Activated naive CD4-positive, alpha-beta T cell treated with anti-CD3 and anti-CD28 coated beads, Interleukin-2, amount 50 U/mL, for 24 hours (primary cell): ENCODE results near the gene SORL1.
A peak's percentile ranks its signal among the peaks of the same experiment; 100 is the strongest.
"Not testable (repeated sequence)": the region's sequence is repeated elsewhere in the genome, so short reads cannot be mapped to it uniquely, and the experiment has no call there.

Experiments
- H3K27ac Mint-ChIP-seq: one replicate; pipeline ENCODE4 v1.8.0; 2021; ENCODE audit warnings: mild to moderate bottlenecking, mixed read lengths
- H3K27me3 Mint-ChIP-seq: one replicate; pipeline ENCODE4 v1.8.0; 2021; ENCODE audit warnings: mixed read lengths
- H3K36me3 Mint-ChIP-seq: one replicate; pipeline ENCODE4 v1.8.0; 2021; ENCODE audit warnings: mixed read lengths
- H3K4me1 Mint-ChIP-seq: one replicate; pipeline ENCODE4 v1.8.0; 2021; ENCODE audit warnings: mixed read lengths
- H3K4me3 Mint-ChIP-seq: one replicate; pipeline ENCODE4 v1.8.0; 2021; ENCODE audit warnings: mild to moderate bottlenecking, mixed read lengths
- H3K9me3 Mint-ChIP-seq: one replicate; pipeline ENCODE4 v1.8.0; 2021; ENCODE audit warnings: mixed read lengths

Gene SORL1

DNA sequence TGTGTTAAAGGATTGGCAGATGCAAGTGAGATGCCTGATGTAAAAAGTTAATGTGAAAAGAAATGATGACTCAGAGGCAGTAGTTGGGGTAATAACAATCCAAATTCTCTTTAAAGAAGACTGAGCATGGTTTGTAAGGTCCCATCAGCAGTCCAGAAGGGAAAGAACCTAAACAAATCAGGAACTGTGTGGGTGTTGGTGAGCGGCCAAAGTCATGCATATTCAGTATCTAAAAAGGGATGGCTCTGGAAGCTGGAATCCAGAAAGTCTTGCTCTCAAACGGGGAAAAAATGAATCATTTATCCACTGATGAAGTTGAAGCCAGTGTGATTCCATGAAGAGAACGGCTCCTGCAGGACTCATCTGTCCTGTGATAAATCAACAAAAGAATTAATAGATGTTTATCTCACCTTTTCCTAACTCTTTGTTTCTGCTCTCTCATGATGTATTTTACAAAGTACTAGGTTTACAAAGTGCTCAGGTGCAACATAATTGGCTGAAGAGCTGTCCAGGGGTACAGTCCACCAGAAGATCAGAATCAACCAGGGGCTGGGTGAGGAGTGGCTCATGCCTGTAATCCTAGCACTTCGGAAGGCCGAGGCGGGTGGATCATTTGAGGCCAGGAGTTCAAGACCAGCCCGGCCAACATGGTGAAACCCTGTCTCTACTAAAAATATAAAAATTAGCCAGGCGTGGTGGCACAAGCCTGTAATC lies 21.1 kb downstream of the SORL1 start:
- H3K4me1 Mint-ChIP-seq: peaks cover 93% of the 10 kb centered on the region
- no peaks in the 10 kb centered on the region for H3K9me3 Mint-ChIP-seq
- peak overlapping the region; percentile 85 for H3K27ac Mint-ChIP-seq
- H3K4me3 Mint-ChIP-seq: peak overlapping the region; percentile 52
- peaks cover 28% of the 10 kb centered on the region for H3K36me3 Mint-ChIP-seq
- H3K27me3 Mint-ChIP-seq: no peaks in the 10 kb centered on the region

DNA sequence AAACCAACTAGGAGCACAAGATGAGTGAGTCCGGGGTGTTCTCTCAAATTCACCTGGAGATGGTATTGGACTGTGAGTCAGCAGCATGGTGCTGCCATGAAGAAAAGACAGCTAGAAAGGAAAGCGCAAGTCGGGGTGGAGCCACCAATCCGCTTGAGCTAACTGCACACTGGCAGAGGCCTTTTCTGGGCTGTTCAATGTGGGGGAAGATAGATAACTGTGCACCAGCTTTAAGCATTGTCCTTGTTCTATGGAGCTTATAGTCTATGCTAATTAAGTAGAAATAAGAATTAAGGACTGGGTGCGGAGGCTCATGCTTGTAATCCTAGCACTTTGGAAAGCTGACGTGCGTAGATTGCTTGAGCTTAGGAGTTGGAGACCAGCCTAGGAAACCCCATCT lies 22.6 kb downstream of the SORL1 start:
- Mint-ChIP-seq H3K36me3 (peaks cover 24% of the 10 kb centered on the region), H3K27ac (peak overlapping the region; percentile 52), H3K4me1 (peaks cover 89% of the 10 kb centered on the region), H3K4me3 (no peak overlapping the region), H3K27me3 (no peaks in the 10 kb centered on the region), H3K9me3 (no peaks in the 10 kb centered on the region)

DNA sequence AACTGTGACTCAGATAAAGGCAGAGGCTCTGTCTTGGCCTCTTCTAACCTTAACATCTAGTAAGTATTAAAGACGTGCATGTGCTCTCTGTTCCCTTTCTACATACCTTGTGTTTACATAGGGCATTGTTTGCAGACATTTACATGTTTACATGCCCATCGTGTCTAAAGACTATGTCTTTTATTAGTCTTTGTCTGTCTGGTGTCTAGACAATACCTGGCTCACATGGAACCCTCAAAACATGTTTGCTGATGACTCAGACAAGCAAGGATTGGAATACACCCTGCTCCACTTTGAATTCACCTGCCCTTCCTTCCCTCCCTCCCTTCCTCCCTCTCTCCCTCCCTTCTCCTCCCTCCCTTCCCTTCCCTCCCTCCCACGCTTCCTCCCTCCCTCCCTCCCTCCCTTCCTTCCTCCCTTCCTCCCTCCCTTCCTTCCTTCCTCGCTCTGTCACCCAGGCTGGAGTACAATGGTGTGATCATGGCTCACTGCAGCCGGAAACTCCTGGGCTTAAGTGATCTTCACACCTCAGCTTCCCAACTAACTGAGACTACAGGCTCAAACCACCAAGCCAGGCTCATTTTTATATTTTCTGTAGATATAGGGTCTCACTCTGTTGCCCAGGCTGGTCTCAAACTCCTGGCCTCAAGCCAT lies 24.4 kb downstream of the SORL1 start:
- Mint-ChIP-seq H3K36me3 (peaks cover 16% of the 10 kb centered on the region), H3K4me3 (peak overlapping the region; percentile 11), H3K27ac (peak overlapping the region; percentile 79), H3K9me3 (no peaks in the 10 kb centered on the region), H3K27me3 (no peaks in the 10 kb centered on the region), H3K4me1 (peaks cover 86% of the 10 kb centered on the region)

GRCh38 chr11:121478226-121478894 lies 26.2 kb downstream of the SORL1 start:
- peaks cover 85% of the 10 kb centered on the region for H3K4me1 Mint-ChIP-seq
- no peak overlapping the region for H3K4me3 Mint-ChIP-seq
- no peaks in the 10 kb centered on the region for H3K9me3 Mint-ChIP-seq
- H3K36me3 Mint-ChIP-seq: peaks cover 10% of the 10 kb centered on the region
- peak overlapping the region; percentile 65 for H3K27ac Mint-ChIP-seq
- no peaks in the 10 kb centered on the region for H3K27me3 Mint-ChIP-seq

- no peaks in the 10 kb centered on the region for H3K9me3 Mint-ChIP-seq
- peaks cover 15% of the 10 kb centered on the region for H3K36me3 Mint-ChIP-seq
- peaks cover 85% of the 10 kb centered on the region for H3K4me1 Mint-ChIP-seq
- no peak overlapping the region for H3K4me3 Mint-ChIP-seq
- no peaks in the 10 kb centered on the region for H3K27me3 Mint-ChIP-seq
- H3K27ac Mint-ChIP-seq: peak overlapping the region; percentile 65
These were observed 27.0 kb downstream of the SORL1 start for GRCh38 chr11:121478895-121479697.

DNA sequence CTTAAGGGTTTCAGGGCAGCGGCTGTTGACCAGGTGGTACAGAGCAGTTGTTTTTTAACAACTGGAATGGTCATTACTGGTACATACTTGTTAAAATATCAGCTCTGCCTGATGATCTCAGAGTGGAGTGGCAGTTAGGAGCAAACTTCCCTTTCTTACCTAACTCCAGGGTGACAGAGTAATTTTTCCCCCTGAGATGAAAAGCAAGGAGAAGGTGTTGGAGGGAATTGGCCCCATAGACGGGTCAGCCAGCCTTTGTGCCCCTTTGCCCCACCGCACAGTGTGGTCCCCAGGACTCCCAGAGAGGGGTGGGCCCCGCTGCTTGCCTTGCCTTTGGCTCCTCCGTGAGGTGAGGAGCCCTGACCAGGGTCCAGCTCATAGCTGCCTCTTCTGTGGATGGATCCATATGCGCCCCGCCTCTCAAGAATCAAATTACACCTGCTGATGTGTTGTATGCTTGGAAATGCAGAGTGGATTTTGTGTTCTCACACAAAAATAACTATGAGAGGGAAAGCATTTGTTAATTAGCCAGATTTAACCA lies 27.7 kb downstream of the SORL1 start:
- Mint-ChIP-seq H3K36me3 (peaks cover 19% of the 10 kb centered on the region), H3K4me1 (peaks cover 85% of the 10 kb centered on the region), H3K27me3 (no peaks in the 10 kb centered on the region), H3K9me3 (no peaks in the 10 kb centered on the region), H3K27ac (peak overlapping the region; percentile 43), H3K4me3 (no peak overlapping the region)

DNA sequence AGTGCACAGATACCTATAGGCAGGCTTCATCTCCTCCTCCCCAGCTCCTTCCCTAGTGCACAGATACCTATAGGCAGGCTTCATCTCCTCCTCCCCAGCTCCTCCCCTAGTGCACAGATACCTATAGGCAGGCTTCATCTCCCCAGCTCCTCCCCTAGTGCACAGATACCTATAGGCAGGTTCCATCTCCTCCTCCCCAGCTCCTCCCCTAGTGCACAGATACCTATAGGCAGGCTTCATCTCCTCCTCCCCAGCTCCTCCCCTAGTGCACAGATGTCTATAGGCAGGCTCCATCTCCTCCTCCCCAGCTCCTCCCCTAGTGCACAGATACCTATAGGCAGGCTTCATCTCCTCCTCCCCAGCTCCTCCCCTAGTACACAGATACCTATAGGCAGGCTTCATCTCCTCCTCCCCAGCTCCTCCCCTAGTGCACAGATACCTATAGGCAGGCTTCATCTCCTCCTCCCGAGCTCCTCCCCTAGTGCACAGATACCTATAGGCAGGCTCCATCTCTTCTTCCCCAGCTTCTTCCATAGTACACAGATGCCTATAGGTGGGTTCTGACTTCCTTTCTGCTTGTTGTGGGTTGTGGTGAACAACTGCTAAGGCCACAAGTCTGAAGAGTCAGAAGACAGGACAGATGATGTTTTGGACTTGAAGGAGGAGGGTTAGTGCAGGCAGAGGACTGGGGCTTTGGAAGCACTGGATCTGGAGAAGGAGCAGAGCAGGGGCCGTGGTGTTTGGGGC lies 29.5 kb downstream of the SORL1 start:
- Mint-ChIP-seq H3K27ac (peak overlapping the region; percentile 97), H3K4me1 (peaks cover 80% of the 10 kb centered on the region), H3K36me3 (peaks cover 16% of the 10 kb centered on the region), H3K4me3 (peak overlapping the region; percentile 78)
- not testable (repeated sequence) for H3K9me3 Mint-ChIP-seq, H3K27me3 Mint-ChIP-seq

GRCh38 chr11:121482231-121483129 lies 30.4 kb downstream of the SORL1 start:
- Mint-ChIP-seq H3K4me1 (peaks cover 80% of the 10 kb centered on the region), H3K36me3 (peaks cover 19% of the 10 kb centered on the region), H3K9me3 (no peaks in the 10 kb centered on the region), H3K27me3 (no peaks in the 10 kb centered on the region), H3K27ac (peak overlapping the region; percentile 97), H3K4me3 (peak overlapping the region; percentile 78)

GRCh38 chr11:121483805-121484480 lies 31.8 kb downstream of the SORL1 start:
- H3K4me3 Mint-ChIP-seq: peak overlapping the region; percentile 27

GRCh38 chr11:121485216-121485615 lies 33.1 kb downstream of the SORL1 start:
- peaks cover 84% of the 10 kb centered on the region for H3K4me1 Mint-ChIP-seq
- H3K4me3 Mint-ChIP-seq: no peak overlapping the region
- peaks cover 33% of the 10 kb centered on the region for H3K36me3 Mint-ChIP-seq
- H3K9me3 Mint-ChIP-seq: no peaks in the 10 kb centered on the region
- no peaks in the 10 kb centered on the region for H3K27me3 Mint-ChIP-seq
- peak overlapping the region; percentile 95 for H3K27ac Mint-ChIP-seq

More at GRCh38 chr11:121483805-121484480, 31.8 kb downstream of the SORL1 start:
- H3K36me3 Mint-ChIP-seq: peaks cover 24% of the 10 kb centered on the region
- no peaks in the 10 kb centered on the region for H3K9me3 Mint-ChIP-seq
- H3K27ac Mint-ChIP-seq: peak overlapping the region; percentile 95
- H3K27me3 Mint-ChIP-seq: no peaks in the 10 kb centered on the region
- peaks cover 78% of the 10 kb centered on the region for H3K4me1 Mint-ChIP-seq

GRCh38 chr11:121486054-121486453 lies 33.9 kb downstream of the SORL1 start:
- Mint-ChIP-seq H3K4me3 (no peak overlapping the region), H3K27ac (peak overlapping the region; percentile 48), H3K4me1 (peaks cover 83% of the 10 kb centered on the region), H3K9me3 (no peaks in the 10 kb centered on the region), H3K27me3 (no peaks in the 10 kb centered on the region), H3K36me3 (peaks cover 37% of the 10 kb centered on the region)

DNA sequence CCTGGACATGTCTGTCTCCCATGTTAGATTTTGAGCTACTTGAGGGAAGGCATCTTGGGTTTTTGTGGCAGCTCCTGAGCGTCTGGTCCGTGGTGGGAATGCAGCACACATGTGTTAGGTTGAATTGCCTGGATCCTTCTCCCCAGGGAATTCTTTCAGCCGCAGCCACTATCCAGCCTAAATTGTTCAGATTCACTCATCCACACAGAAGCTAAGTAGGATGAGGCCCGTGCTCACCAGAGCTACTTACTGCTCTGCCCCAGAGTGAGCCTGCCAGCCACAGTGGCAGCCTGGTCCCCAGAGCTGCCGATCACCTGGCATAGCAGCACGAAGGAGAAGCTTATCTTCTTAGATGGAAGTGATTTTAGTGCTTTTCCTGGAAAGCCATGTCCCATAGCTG lies 35.1 kb downstream of the SORL1 start:
- Mint-ChIP-seq H3K4me1 (peaks cover 82% of the 10 kb centered on the region), H3K9me3 (no peaks in the 10 kb centered on the region), H3K4me3 (no peak overlapping the region), H3K36me3 (peaks cover 37% of the 10 kb centered on the region), H3K27ac (peak overlapping the region; percentile 79), H3K27me3 (no peaks in the 10 kb centered on the region)

GRCh38 chr11:121488170-121488569 lies 36.1 kb downstream of the SORL1 start:
- no peaks in the 10 kb centered on the region for H3K9me3 Mint-ChIP-seq
- H3K27ac Mint-ChIP-seq: peak overlapping the region; percentile 84
- H3K4me3 Mint-ChIP-seq: no peak overlapping the region
- peaks cover 76% of the 10 kb centered on the region for H3K4me1 Mint-ChIP-seq
- no peaks in the 10 kb centered on the region for H3K27me3 Mint-ChIP-seq
- peaks cover 39% of the 10 kb centered on the region for H3K36me3 Mint-ChIP-seq
